ENCODE measurements around the gene ABCA3.

Gene ABCA3

DNA sequence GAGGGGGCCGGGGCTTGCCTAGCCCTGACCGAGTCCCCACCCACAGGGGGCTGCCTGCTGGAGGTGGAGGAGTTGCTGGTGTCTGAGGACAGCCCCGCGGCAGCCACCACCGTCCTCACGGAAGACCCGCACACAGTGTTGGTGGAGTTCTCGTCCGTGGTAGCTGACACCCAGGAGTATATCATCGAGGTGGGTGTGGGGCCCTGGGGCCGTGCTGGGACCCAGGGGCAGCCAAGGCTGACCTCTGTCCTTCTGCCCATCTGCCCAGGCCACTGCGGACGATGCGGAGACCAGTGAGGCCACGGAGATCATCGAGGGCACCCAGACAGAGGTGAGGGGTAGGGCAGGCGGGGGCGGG is 105.7 kb downstream of the ABCA3 start:
- intact Hi-C loops (cut with DNase I; ENCODE audit: low total_unique reads) = no loop called here
- H3K4me3 ChIP-seq = no peak overlapping the region
- H3K4me1 ChIP-seq = peaks cover 7 to 21% (median 21%) of the 10 kb centered on the region in 4 donors
- H3K36me3 ChIP-seq = peaks cover 51 to 69% (median 61%) of the 10 kb centered on the region in 3 donors
- no peaks in the 10 kb centered on the region for H3K9me3 ChIP-seq
- no peak overlapping the region for H3K27ac ChIP-seq
- DNase-seq = no peak
- peaks cover 0 to 19% of the 10 kb centered on the region in 2 donors for H3K27me3 ChIP-seq
- TF ChIP-seq, protein P1, sequence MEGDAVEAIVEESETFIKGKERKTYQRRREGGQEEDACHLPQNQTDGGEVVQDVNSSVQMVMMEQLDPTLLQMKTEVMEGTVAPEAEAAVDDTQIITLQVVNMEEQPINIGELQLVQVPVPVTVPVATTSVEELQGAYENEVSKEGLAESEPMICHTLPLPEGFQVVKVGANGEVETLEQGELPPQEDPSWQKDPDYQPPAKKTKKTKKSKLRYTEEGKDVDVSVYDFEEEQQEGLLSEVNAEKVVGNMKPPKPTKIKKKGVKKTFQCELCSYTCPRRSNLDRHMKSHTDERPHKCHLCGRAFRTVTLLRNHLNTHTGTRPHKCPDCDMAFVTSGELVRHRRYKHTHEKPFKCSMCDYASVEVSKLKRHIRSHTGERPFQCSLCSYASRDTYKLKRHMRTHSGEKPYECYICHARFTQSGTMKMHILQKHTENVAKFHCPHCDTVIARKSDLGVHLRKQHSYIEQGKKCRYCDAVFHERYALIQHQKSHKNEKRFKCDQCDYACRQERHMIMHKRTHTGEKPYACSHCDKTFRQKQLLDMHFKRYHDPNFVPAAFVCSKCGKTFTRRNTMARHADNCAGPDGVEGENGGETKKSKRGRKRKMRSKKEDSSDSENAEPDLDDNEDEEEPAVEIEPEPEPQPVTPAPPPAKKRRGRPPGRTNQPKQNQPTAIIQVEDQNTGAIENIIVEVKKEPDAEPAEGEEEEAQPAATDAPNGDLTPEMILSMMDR (IDR thresholded peaks at IDR 0.05) = no peak

DNA sequence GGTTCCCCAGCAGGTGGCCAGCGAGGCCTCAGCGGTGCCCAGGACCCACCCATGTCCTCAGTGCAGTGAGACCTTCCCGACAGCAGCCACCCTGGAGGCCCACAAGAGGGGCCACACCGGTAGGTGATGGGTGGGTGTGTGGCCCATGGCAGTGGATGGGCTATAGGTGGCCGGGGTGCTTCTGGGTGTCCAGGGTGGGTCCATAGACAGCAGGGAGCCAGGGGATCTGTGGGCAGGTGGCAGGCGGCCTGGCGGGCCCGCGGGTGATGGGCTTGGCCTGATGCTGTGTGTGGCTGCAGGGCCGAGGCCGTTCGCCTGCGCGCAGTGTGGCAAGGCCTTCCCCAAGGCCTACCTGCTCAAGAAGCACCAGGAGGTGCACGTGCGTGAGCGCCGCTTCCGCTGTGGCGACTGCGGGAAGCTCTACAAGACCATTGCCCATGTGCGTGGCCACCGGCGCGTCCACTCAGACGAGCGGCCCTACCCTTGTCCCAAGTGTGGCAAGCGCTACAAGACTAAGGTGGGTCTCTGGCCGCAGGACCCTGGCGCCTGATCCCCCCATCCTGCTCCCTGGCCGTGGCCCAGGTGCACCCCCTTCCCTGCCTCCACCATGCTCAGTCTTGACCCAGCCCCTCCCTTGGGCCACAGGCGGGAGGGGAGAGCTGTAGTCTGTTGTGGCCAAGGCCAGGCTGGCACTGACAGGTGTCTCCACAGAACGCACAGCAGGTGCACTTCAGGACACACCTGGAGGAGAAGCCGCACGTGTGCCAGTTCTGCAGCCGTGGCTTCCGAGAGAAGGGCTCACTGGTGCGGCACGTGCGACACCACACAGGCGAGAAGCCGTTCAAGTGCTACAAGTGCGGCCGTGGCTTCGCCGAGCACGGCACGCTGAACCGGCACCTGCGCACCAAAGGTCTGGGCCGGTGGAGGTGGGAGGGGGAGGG is 106.4 kb downstream of the ABCA3 start:
- peaks cover 0 to 19% of the 10 kb centered on the region in 2 donors for H3K27me3 ChIP-seq
- intact Hi-C loops (cut with DNase I; ENCODE audit: low total_unique reads) = no loop called here
- no peaks in the 10 kb centered on the region for H3K9me3 ChIP-seq
- DNase-seq = no peak
- H3K4me1 ChIP-seq = peaks cover 7 to 21% (median 21%) of the 10 kb centered on the region in 4 donors
- no peak overlapping the region for H3K27ac ChIP-seq
- TF ChIP-seq, protein P1 (IDR thresholded peaks at IDR 0.05) = no peak
- H3K36me3 ChIP-seq = peaks cover 57 to 69% (median 67%) of the 10 kb centered on the region in 3 donors
- H3K4me3 ChIP-seq = no peak overlapping the region

DNA sequence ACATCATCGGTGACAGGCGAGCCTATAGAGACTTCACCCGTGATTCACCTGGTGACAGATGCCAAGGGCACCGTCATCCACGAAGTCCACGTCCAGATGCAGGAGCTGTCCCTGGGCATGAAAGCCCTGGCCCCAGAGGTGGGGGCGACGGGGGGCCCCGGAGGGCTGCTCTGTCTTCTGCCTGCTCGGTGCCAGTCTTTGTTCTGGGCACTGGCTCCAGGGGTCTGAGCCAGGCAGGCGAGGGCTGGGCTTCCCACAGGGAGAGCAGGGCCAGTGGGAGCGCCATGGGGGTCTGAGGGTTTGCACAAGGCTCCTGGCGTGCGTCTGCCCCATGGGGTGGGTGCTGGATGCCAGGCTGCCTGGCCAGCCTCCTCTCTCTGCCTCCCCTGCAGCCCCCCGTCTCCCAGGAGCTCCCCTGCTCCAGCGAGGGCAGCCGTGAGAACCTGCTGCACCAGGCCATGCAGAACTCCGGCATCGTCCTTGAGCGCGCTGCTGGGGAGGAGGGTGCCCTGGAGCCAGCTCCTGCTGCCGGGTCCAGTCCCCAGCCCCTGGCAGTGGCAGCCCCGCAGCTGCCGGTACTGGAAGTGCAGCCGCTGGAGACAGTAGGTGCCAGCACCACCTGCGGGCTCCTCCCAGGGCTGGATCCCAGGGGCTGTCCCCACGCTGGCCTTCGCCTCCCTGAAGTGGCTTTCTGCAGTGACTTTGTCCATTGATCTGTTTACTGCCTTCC is 107.3 kb downstream of the ABCA3 start:
- no peak overlapping the region for H3K4me3 ChIP-seq
- intact Hi-C loops (cut with DNase I; ENCODE audit: low total_unique reads) = no loop called here
- no peaks in the 10 kb centered on the region for H3K9me3 ChIP-seq
- H3K27me3 ChIP-seq = peaks cover 0 to 19% of the 10 kb centered on the region in 2 donors
- peaks cover 66 to 77% (median 76%) of the 10 kb centered on the region in 3 donors for H3K36me3 ChIP-seq
- no peak overlapping the region for H3K27ac ChIP-seq
- H3K4me1 ChIP-seq = peaks cover 7 to 21% (median 21%) of the 10 kb centered on the region in 4 donors
- no peak for DNase-seq
- TF ChIP-seq, protein P1 (IDR thresholded peaks at IDR 0.05) = no peak

DNA sequence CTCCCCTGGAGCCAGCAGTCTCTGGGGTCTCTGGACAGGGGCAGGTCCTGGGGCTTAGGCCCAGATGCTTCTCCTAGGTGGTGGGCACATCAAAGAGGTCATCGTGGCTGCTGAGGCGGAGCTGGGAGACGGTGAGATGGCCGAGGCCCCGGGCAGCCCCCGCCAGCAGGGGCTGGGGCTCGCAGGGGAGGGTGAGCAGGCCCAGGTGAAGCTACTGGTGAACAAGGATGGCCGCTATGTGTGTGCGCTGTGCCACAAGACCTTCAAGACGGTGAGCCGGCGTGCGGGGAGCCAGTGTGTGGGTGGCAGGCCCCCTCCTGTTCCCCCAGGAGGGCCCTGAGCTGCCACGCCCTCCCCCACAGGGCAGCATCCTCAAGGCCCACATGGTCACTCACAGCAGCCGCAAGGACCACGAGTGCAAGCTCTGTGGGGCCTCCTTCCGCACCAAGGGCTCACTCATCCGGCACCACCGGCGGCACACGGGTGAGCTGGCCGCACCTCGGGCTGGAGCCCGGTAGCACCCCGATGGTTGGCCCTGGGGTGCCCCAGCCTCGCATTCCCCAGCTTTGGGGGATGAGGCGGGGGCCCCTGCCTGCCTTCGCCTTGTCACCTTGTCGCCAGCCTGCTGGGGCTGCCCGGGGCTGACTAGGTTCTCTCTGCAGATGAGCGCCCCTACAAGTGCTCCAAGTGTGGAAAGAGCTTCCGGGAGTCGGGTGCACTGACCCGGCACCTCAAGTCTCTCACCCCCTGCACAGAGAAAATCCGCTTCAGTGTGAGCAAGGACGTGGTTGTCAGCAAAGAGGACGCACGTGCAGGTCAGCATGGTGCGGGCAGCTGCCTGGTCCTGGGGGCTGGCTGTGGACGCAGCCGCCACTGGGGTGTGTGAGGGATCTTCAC is 108.2 kb downstream of the ABCA3 start:
- no peak for DNase-seq
- intact Hi-C loops (cut with DNase I; ENCODE audit: low total_unique reads) = no loop called here
- TF ChIP-seq, protein P1 (IDR thresholded peaks at IDR 0.05) = no peak
- Histone ChIP-seq H3K27ac (no peak overlapping the region), H3K4me3 (no peak overlapping the region), H3K27me3 (peaks cover 0 to 11% of the 10 kb centered on the region in 2 donors), H3K36me3 (peaks cover 69 to 82% (median 81%) of the 10 kb centered on the region in 3 donors), H3K4me1 (peaks cover 7 to 18% (median 14%) of the 10 kb centered on the region in 4 donors), H3K9me3 (no peaks in the 10 kb centered on the region)

All from tibial artery (tissue), 4 donors.